Measurements from ENCODE around the gene CLEC18B. TPM values are rescaled to one million over a fixed set of nuclear protein-coding genes. Genes with fewer than 3 reads are reported as not detected.
"Not testable (repeated sequence)": the region's sequence is repeated elsewhere in the genome, so short reads cannot be mapped to it uniquely, and the experiment has no call there.

The CLEC18B gene
- total and polyA plus RNA-seq, 2 of the 4 experiments (the other 2 are of a cell fraction), result 0.17 TPM; not detected in 1

GRCh38 chr16:74423721-74424120 lies 2.4 kb upstream of the CLEC18B start:
- H4K5ac ChIP-seq (ENCODE audit: low read depth, low read length); H3K9me3 ChIP-seq (ENCODE audit: control insufficient read depth, insufficient read depth, low read length); ATAC-seq (ENCODE audit: low read depth); BruUV-seq (replicated peaks); intact Hi-C loops (cut with micrococcal nuclease); H2BK15ac ChIP-seq (ENCODE audit: low read depth, low read length); H3K4me2 ChIP-seq (ENCODE audit: low read depth, low read length); H3K27me3 ChIP-seq (ENCODE audit: control insufficient read depth, insufficient read depth, low read length); H3K18ac ChIP-seq (ENCODE audit: low read depth, low read length); H4K20me1 ChIP-seq (ENCODE audit: insufficient read depth, low read length); H2BK120ac ChIP-seq (ENCODE audit: low read depth, low read length); H3K79me1 ChIP-seq (ENCODE audit: low read depth in 1 of 2, low read length in 2 of 2); DNase-seq; H3K4me3 ChIP-seq (ENCODE audit: insufficient read depth, low read depth, low read length); H3K23ac ChIP-seq (ENCODE audit: low read depth, low read length); H3K14ac ChIP-seq (replicated peaks; ENCODE audit: low read depth, low read length); H3K9me1 ChIP-seq (ENCODE audit: insufficient read depth, low read length); H2AFZ ChIP-seq (replicated peaks; ENCODE audit: low read length, poor library complexity); H2AK5ac ChIP-seq (ENCODE audit: low read depth, low read length); in situ Hi-C loops (cut with MboI; ENCODE audit: low sequenced_read_pairs); H4K91ac ChIP-seq (ENCODE audit: insufficient read depth, low read depth, low read length); H2BK20ac ChIP-seq (ENCODE audit: low read depth, low read length); H3K27ac ChIP-seq (ENCODE audit: insufficient read depth, low read length); H2BK5ac ChIP-seq (ENCODE audit: low read depth, low read length, poor library complexity, severe bottlenecking); dilution Hi-C loops (cut with HindIII; ENCODE audit: low sequenced_read_pairs, unreplicated experiment); H3K36me3 ChIP-seq (ENCODE audit: control insufficient read depth, insufficient read depth, low read length); H3K56ac ChIP-seq (ENCODE audit: extremely low read depth, insufficient read depth, low read length); H3K4me1 ChIP-seq (ENCODE audit: control insufficient read depth, insufficient read depth, low read length); POLR2A ChIA-PET (ENCODE audit: unreplicated experiment); H3K9ac ChIP-seq (ENCODE audit: low read depth, low read length); H3K4ac ChIP-seq (ENCODE audit: low read depth, low read length); CTCF ChIA-PET; H2AK9ac ChIP-seq (replicated peaks; ENCODE audit: low read depth, low read length, poor library complexity); H4K8ac ChIP-seq (ENCODE audit: low read depth in 2 of 2, low read length in 2 of 2): not testable (repeated sequence)
- no CpG with 5 or more reads among the region's 4 CpGs for WGBS, 2 experiments (ENCODE audit: extremely low coverage in 2 of 2, insufficient read length in 1 of 2)

DNA sequence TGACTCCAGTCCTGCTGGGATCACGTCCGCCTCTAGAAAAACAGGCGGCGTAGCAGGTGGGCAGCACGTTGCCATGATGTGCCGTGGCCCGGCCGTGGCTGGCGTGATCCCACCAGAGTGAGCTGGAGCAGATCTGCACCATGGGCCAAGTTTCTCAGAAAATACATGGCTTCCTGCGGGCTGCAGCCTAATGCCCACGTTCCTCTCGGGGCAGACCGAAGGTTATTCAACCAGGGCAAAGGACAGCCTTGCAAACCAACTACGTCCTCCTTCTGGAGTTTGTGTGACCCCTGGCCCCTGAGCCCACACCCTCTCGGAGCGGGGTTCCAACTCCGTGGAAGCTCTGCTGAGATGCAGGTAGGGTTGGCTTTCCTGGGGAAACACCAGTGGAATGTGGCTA lies 808 bp upstream of the CLEC18B start:
- H3K23ac ChIP-seq (ENCODE audit: low read depth, low read length); intact Hi-C loops (cut with micrococcal nuclease); H3K27me3 ChIP-seq (ENCODE audit: control insufficient read depth, insufficient read depth, low read length); DNase-seq; H2BK5ac ChIP-seq (ENCODE audit: low read depth, low read length, poor library complexity, severe bottlenecking); H3K14ac ChIP-seq (replicated peaks; ENCODE audit: low read depth, low read length); H4K5ac ChIP-seq (ENCODE audit: low read depth, low read length); H2AK9ac ChIP-seq (replicated peaks; ENCODE audit: low read depth, low read length, poor library complexity); H3K36me3 ChIP-seq (ENCODE audit: control insufficient read depth, insufficient read depth, low read length); dilution Hi-C loops (cut with HindIII; ENCODE audit: low sequenced_read_pairs, unreplicated experiment); H3K4me3 ChIP-seq (ENCODE audit: insufficient read depth, low read depth, low read length); POLR2A ChIA-PET (ENCODE audit: unreplicated experiment); H3K79me1 ChIP-seq (ENCODE audit: low read depth in 1 of 2, low read length in 2 of 2); BruUV-seq (replicated peaks); H3K27ac ChIP-seq (ENCODE audit: insufficient read depth, low read length); in situ Hi-C loops (cut with MboI; ENCODE audit: low sequenced_read_pairs); H3K9me3 ChIP-seq (ENCODE audit: control insufficient read depth, insufficient read depth, low read length); H3K4ac ChIP-seq (ENCODE audit: low read depth, low read length); H3K4me2 ChIP-seq (ENCODE audit: low read depth, low read length); H2BK15ac ChIP-seq (ENCODE audit: low read depth, low read length); H3K18ac ChIP-seq (ENCODE audit: low read depth, low read length); H2BK20ac ChIP-seq (ENCODE audit: low read depth, low read length); CTCF ChIA-PET; H3K9ac ChIP-seq (ENCODE audit: low read depth, low read length); H3K4me1 ChIP-seq (ENCODE audit: control insufficient read depth, insufficient read depth, low read length); ATAC-seq (ENCODE audit: low read depth); H4K8ac ChIP-seq (ENCODE audit: low read depth in 2 of 2, low read length in 2 of 2); H2AK5ac ChIP-seq (ENCODE audit: low read depth, low read length); H2BK120ac ChIP-seq (ENCODE audit: low read depth, low read length); H3K9me1 ChIP-seq (ENCODE audit: insufficient read depth, low read length); H2AFZ ChIP-seq (replicated peaks; ENCODE audit: low read length, poor library complexity); H4K20me1 ChIP-seq (ENCODE audit: insufficient read depth, low read length); H3K56ac ChIP-seq (ENCODE audit: extremely low read depth, insufficient read depth, low read length); H4K91ac ChIP-seq (ENCODE audit: insufficient read depth, low read depth, low read length): not testable (repeated sequence)
- no CpG with 5 or more reads among the region's 17 CpGs for WGBS, 2 experiments (ENCODE audit: extremely low coverage in 2 of 2, insufficient read length in 1 of 2)

All from IMR-90 (cell line).